ENCODE measurements around the gene CLCN3.
A peak's percentile ranks its signal among the peaks of the same experiment; 100 is the strongest.

Gene CLCN3

GRCh38 chr4:169604131-169604900, 16.1 kb upstream of the CLCN3 start:
- TF ChIP-seq POLR2A (IDR thresholded peaks at IDR 0.05; ENCODE audit: extremely low read depth, insufficient read length) (no peak), CTCF (IDR thresholded peaks at IDR 0.05; ENCODE audit: low read depth, low read length) (no peak), MAX (IDR thresholded peaks at IDR 0.05; ENCODE audit: low read depth, low read length) (no peak), MYC (IDR thresholded peaks at IDR 0.05; ENCODE audit: low read depth, low read length) (no peak)
- DNase-seq (ENCODE audit: low read depth), result peak; percentile 62
- H3K4me3 ChIP-seq (ENCODE audit: low read depth, low read length), result no peak overlapping the region

- no peak for DNase-seq (ENCODE audit: low read depth)
- TF ChIP-seq CTCF (IDR thresholded peaks at IDR 0.05; ENCODE audit: low read depth, low read length) (no peak), MAX (IDR thresholded peaks at IDR 0.05; ENCODE audit: low read depth, low read length) (no peak), MYC (IDR thresholded peaks at IDR 0.05; ENCODE audit: low read depth, low read length) (no peak), POLR2A (IDR thresholded peaks at IDR 0.05; ENCODE audit: extremely low read depth, insufficient read length) (no peak)
- H3K4me3 ChIP-seq (ENCODE audit: low read depth, low read length), result no peak overlapping the region
Measured at GRCh38 chr4:169604903-169605331, 15.5 kb upstream of the CLCN3 start.

GRCh38 chr4:169611157-169611556, 9.2 kb upstream of the CLCN3 start:
- H3K4me3 ChIP-seq (ENCODE audit: low read depth, low read length), result peak overlapping the region; percentile 91
- no peak for TF ChIP-seq MYC (IDR thresholded peaks at IDR 0.05; ENCODE audit: low read depth, low read length)
- TF ChIP-seq POLR2A (IDR thresholded peaks at IDR 0.05; ENCODE audit: extremely low read depth, insufficient read length), result no peak
- no peak for TF ChIP-seq MAX (IDR thresholded peaks at IDR 0.05; ENCODE audit: low read depth, low read length)
- no peak for TF ChIP-seq CTCF (IDR thresholded peaks at IDR 0.05; ENCODE audit: low read depth, low read length)
- no peak for DNase-seq (ENCODE audit: low read depth)

GRCh38 chr4:169611991-169612870, 8.1 kb upstream of the CLCN3 start, which contains the start of gene NEK1:
NEK1 (minus strand) TSS chr4:169612583; CDS start chr4:169602630, 9,953 bp downstream.
- DNase-seq (ENCODE audit: low read depth), result peak; percentile 93
- TF ChIP-seq MAX (IDR thresholded peaks at IDR 0.05; ENCODE audit: low read depth, low read length) (peak; percentile 77), MYC (IDR thresholded peaks at IDR 0.05; ENCODE audit: low read depth, low read length) (no peak), CTCF (IDR thresholded peaks at IDR 0.05; ENCODE audit: low read depth, low read length) (no peak), POLR2A (IDR thresholded peaks at IDR 0.05; ENCODE audit: extremely low read depth, insufficient read length) (peak; percentile 93)
- H3K4me3 ChIP-seq (ENCODE audit: low read depth, low read length), result peak within 1 kb of the TSS; percentile 91

GRCh38 chr4:169612871-169613859, 7.2 kb upstream of the CLCN3 start:
- H3K4me3 ChIP-seq (ENCODE audit: low read depth, low read length), result peak overlapping the region; percentile 67
- TF ChIP-seq CTCF (IDR thresholded peaks at IDR 0.05; ENCODE audit: low read depth, low read length), result peak; percentile 68
- no peak for TF ChIP-seq MYC (IDR thresholded peaks at IDR 0.05; ENCODE audit: low read depth, low read length)
- DNase-seq (ENCODE audit: low read depth), result peak; percentile 79

All from NB4 (cell line).